ENCODE results near the gene ROPN1L.
"Not testable (repeated sequence)": the region's sequence is repeated elsewhere in the genome, so short reads cannot be mapped to it uniquely, and the experiment has no call there.

ROPN1L gene

DNA sequence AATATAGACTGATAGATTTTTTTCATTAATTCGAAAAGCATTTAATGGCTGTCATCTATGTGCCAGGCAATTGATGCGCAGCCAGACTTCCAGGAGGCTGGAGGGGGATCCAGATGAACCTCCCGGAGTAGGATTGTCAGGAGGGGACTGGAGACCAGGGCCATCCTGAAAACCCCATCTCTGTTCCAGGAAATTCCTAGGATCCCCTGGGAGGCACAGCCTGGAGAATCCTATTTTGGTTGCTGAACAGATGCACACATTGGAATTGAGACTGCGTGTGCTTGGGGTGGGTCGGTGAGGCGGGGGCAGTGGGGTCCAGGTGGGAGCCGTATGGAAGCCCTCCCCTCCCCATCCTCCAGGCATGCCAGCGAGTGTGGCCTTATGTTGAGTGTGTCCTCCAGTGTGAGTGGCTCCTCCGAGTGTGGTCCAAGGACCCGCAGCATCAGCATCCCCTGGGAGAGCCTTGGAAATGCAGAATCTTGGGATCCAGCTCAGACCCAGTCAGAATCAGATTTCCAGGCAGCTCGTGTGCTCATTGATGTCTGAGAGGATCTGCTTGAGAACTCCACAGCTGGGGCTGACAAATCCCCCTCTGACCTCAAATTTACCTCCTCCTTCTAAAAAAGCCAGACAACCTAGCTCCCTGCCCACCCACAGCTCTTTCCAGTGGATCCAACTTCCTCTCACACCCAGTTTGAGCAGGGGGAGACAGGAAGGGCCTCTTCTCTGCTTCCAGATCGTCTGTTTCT, 38.7 kb downstream of the ROPN1L start:
- DNase-seq: no peak

DNA sequence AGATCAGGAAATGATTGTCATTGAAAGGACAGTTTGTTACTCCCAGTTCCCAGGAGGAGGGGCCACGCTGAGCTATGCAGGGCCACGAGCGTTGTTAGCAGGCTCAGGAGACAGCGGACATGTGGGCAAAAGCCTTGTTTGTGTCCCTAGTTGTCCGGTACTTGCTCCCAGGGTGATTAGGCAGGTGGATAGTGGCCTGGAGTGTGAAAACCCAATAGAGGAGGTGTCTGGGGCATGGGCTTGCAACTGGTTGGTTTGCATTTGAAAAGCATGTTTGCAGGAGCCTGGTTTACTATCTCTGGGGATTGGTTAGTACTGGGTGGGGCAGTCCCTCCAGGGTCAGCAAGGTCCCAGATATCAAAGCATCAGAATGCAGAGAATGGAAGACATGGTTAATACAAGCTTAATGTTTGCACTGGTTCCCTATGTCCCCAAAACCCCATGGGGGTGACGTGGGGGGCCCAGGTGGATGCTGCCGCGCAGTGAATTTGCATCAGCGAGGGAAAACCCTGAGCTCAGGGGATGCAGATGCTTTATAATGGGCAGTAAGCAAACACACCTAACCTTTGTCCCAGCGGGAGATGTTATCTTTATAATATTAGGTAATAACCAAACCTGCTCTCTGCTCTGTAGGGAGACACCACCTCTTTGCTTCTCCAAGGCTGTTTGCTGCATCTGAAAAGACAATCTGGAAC, 39.7 kb downstream of the ROPN1L start:
- no peak for DNase-seq

DNA sequence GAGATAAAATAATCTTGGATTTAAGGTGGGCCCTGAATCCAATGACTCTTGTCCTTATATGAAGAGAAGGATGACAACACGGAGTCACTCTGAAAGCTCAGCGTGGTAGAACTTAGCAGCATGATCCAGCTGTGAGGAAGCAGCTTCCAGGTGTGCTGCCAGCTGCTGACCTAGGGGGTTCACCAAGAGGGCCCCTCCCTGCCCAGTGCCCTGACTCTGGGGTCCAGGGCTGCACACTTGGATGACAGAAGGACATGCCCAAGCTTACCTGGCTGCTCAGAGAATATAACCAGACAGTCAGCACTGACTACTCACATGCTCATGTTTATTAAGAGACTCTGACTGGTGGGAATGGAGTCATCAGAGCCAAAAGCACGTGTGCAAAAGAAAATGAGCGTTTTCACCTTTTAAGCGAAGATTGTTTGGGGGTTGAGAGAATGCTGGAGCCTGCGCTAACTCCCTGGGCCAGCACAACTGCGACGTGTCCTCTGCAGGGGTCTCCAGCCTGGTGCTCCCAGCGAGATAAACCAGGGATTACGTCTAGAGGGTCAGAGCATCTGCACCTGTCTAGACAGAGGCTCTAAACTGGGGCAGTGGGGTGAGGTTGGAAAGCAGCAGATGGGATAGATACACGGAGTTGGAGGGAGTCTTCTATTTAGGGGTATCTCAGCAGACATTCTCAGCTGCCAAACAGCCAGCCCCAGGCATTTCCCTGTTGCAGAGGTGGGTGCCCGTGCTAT, 41.3 kb downstream of the ROPN1L start:
- no peak for DNase-seq

DNA sequence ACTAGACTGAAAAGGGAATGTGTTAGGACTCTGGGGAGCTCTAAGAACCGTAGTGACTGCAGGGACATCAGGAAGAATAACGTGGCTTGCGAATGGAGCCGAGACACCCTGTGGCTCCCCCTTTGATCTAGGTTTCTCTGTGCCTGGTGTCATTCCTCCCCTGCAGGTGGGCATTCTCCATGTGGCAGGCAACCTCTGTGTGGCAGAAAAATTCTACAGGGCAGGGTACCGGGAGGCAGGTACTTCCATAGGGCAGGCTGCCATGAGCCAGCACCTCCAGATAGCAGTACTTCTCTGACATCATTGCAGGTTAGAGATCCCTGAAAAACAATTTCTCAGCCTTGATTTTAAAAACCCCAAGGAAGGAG, 43.1 kb downstream of the ROPN1L start:
- no peak for DNase-seq

DNA sequence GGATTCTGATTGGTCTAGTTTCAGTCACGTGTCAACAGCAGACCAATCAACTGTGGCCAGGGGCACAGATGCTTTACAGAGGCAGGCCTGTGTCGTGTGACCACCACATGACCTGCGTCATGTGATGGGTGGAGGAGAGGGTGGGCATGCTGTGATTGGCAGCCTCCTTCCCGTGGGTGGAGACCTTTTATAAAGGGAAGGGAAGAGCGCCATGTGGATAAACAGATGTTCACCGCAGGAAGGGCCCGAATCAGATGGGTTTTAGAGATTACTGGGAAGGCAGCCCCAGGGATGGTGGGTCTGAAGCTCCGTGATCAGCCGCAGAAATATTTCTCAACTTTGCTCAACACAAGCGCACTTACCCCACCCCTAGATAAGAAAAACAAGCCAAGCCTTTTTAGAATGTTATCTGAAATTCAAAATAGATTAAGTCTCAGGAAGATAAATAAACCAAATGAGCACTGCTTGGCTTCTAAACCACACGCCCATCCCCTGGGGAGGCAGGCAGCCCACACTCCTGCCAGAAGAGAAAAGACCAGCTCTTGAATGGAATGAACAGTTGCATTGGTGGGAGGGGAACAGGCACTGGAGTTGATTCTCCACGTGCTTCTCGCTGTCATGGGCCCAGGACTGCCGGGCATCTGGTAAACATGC, 43.6 kb downstream of the ROPN1L start:
- no peak for DNase-seq

DNA sequence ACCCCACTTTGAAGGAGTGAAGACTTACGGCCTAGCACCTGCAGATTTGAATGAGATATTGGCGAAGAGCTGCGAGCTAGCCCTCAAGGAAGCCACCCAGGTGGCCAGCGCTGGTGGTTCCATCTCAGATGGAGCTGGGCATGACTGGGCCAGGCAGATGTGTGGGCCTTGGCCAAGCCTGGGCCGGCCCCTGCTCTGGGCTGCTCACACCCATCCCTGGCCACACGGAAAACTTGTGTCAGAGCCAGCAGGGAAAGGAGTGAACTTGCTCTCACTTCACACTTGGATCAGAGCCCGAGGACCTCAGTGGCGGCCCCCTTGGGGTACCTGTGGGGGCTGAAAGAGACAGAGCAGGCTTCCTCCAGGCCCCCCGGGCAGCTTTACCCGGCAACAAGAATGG, 44.2 kb downstream of the ROPN1L start:
- no peak for DNase-seq

DNA sequence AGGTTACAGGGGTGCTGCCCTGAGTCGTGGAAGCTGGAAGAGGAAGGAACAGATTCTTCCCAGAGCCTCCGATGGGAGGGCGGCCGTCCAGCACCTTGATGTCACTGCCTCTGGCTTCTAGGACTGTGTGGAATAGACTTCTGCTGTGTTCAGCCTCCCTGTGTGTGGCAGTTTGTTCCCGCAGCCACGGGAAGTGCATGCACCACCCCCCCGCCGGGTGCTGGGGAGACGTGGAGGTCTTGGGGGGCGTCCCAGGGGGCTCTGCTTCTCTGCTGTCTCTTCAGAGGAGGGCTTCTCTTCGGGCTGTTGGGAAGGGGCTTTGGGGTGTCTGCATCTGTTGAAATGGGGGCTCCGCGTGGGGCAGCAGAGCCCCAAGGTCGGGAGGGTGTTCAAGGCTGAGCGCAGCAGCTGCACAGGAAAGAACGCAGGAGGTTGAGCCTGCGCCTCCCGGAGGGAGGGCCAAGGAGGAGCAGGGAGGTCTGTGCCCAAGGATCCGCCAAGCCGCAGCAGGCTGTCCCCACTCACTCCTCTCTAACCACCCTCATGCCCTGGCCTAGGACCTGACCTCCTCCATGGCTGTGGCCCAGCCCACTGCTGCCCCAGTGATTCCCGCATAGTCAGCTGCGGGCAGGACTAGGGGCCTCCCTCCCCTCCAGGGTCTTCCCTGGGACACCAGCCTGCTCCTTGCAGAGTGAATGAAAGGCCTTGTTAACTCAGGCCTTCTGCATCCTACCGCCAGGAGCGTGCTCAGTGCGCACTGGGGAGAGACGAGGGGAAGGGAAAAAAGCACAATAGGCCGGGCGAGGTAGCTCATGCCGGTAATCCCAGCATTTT, 45.0 kb downstream of the ROPN1L start:
- DNase-seq: no peak

DNA sequence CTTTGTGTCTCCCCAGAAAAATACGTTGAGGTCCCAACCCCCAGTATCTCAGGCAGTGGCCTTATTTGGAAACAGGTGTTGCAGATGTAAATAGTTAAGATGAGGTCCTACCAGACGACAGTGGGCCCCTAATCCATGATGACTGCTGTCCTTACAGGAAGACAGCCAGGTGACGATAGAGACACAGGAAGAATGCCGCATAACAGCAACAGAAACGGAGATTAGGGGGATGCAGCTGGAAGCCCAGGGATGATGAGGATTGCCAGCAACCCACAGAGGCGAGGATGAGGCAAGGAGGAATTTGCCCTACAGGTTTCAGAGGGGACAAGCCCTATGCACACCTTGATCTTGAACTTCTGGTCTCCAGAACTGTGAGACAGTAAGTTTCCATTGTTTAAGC, 46.5 kb downstream of the ROPN1L start:
- DNase-seq: no peak

DNA sequence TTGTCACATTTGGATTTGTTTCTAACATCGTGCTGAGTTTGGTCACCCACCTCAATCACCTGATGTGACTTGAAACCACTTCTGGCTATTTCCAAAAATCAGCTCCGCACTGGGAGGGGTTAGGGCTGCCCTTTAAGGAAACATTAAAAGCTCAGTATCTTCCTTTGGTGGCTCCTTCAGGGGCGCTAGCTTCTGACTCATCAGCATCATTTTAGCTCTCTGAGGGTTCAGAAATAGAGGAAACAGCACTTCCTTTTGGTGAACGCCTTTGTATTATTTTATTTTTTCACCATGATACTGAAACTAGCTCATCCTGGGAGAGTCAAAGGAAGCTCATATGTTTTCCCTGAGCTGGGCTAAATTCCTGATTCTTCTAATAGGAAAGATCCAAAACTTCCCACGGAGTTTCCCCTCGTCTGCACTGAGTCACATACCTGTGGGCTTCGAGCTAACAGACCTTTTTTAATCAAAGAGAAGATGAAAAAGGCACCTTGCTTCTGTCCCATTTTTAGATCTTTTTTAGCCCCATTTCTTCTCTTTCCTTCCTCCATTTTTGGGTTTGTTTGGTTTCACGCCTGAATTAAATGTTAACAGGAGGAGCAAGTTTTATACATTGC, 48.2 kb downstream of the ROPN1L start:
- DNase-seq: no peak

DNA sequence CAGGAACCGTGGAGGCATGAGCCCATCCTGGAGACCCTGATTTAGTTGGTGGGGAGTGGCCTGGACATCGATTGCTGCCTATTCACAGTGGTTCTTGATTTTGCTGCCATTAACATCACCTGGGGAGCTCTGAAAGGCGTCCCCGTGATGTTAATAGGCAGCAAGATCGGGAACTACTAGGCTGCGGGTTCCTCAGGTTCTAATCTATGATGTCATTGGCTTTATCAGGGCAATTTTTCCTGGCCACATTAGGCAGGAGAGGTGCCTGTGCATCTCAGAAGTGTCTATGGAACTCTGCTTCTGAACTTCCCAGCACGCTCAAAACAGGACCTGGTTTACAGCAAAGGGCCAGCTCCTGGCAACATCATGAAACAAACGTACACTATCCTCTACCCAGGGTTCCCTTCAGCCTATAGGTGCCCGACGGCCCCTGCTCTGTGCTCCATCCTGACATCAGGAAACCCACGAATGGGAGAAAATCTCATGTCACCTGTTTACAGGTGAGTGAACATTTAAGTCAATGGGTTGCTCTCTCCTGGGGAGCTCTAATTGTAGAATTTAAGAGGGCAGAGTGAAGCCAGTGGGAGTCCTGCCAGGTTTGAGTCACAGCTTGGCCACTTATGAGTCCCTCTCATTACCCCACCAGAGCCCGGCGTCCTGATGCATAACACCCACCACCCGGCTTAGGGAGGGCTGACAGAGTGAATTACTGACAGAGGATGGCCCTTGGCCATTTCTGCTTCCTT, 49.4 kb downstream of the ROPN1L start:
- no peak for DNase-seq

DNA sequence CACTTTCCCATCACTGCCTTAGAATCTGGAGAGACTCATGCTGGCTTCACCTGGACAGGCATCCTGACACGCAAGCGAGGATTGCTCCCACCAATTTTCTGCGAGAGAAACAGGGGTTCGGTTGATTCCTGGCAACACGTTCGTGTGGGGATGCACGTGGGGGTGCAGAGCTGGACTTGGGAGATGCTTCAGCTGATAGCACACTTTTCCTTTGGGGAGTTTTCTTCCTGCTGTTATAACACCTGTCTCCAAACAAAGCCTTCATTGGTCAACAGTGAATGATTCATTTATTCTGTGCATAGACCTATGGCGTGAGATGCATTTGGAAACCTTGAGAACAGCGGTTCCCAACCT, 50.0 kb downstream of the ROPN1L start:
- no peak for DNase-seq

DNA sequence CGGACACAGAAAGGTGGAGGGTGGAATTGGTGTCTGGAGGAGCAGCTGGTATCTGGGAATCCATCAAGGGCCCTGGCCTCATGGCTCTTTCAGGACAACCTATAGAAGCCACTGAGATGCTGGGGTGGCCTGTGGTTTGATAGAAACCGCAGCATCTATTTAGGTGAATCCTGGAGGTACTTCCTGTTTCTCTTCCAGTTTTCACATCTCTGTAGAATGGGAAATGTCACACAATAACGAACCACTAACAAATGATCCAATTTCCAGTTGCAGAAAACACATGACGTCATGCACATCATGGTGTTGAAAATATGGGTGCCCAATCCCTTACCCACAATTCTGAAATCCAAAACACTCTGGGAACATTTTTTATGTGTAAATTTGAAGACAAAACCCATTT, 52.2 kb downstream of the ROPN1L start:
- DNase-seq: no peak

DNA sequence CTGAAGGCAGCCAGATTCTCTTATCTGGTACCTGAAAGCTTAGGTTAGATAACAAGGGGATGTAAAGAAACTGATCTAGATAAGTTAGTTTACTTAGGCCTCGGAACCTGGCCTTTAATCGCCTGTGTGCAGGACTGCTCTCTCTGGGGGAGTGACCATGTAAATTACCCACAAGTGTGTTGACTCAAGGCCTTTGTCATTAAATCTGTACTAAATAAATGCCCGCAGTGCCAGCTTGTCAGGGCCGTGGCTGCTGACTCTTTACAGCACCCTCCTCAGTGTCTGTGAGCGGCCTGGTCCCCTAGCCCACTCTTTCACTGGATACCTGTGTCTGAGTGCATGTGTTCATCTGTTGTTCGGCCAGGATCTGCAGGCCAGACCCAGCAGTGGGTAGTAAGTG, 52.8 kb downstream of the ROPN1L start:
- DNase-seq: not testable (repeated sequence)

DNA sequence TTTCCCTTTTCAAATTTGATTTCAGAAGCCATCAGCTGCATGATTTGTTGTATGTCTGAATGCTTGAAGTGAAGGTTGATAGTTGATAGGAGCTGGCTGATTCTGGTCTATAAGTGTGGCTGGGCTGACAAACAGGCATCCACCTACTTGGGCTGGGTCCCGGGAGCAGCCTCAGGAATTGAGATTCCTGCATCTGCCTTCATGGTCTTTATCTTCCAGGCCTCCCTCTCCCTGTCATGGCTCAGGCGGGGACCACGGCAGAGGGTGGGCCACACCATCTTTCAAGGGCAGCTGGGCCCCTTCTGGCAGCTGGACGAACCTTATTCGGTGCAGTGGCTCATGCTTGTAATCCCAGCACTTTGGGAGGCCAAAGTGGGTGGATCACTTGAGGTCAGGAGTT, 55.9 kb downstream of the ROPN1L start:
- no peak for DNase-seq

DNA sequence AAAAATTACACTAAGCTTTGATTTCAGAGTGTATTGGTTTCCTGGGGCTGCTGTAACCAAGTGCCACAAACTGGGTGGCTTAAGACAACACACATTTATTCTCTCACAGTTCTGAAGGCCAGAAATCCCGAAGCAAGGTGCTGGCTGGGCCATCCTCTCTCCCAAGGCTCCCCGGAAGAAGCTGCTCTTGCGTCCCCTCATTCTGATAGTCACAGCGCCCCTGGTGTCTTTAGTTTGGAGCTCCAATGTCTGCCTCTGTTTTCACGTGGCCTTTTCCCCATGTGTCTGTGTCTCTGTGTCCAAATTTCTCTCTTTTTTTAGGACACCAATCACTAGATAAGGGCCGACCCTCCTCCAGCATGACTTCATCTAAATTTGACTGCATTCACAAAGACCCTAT, 56.7 kb downstream of the ROPN1L start:
- DNase-seq: no peak

DNA sequence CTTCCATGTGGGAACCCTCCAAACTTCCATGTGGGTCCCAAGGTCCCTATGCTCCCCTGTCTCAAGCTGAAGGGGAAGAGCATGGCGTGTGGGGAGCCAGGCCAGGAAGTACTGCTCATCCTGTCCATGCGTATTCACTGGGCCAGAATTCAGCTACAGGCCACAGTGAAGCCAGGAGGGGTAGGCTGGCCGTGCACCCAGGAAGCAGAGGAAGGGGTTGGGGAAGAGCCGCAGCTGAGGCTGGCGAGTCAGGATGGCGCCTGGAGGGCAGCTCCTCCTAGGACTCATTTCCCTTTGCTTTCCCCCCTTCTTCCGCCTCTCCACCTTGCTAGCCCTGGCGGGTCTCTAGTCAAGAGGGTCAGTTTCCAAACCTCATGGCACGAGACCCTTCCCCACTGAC, 57.4 kb downstream of the ROPN1L start:
- DNase-seq: no peak

DNA sequence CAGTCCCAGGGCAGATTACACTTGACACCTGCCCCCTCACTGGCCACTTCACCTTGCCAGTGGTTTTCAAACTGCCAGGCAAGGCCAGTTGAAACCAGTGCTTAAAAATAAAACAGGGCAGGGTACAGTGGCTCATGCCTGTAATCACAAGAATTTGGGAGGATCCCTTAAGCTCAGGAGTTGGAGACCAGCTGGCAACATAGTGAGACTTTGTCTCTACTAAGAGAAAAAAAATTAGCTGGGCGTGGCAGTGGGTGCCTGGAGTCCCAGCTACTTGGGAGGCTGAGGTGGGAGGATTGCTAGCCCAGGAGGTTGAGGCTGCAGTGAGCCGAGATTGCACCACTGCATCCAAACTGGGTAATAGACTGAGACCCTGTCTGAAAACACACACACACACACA, 58.1 kb downstream of the ROPN1L start:
- no peak for DNase-seq

DNA sequence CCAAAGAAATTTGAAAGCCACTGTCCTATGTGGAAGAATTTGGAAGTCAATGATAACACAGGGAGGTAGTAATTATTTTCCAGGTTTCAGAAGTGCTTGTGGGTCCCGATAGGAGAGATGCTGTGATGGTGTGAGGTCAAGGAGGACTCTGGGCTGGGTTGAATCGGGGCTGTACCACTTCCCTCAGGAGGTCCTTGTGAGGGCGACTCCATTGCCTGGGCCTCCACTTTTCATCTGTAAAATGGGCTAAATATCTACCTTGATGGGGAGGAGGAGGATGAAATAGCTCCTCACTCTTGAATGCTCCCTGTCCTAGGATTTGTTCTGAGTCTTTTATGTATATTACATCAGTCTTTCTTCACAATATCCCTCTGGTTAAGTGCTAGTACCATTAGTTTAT, 59.0 kb downstream of the ROPN1L start:
- no peak for DNase-seq

DNA sequence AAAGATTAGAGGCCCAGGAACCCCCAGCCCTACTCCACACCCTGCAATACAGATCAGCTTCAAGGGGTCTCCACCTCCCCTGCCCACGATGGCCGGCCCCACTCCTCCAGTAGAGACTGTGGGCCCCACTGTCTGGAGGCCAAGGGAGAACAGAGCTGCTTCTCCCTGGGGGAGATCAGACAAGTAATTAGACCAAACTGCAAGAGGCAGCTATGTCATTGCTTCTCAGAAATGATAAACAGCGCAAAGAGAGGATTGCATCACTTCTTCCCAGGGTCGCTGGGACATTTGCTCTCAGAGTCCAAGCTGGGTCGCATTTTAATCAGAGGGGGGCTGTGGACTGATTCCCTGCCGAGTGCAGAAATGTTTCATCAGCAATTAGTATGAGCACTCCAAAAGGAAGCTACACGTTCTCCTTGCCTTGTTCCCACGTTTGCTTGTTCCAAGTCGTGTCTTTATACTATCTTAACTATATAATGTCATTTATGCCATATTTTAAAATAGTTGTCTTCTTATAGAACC, 59.9 kb downstream of the ROPN1L start:
- no peak for DNase-seq

DNA sequence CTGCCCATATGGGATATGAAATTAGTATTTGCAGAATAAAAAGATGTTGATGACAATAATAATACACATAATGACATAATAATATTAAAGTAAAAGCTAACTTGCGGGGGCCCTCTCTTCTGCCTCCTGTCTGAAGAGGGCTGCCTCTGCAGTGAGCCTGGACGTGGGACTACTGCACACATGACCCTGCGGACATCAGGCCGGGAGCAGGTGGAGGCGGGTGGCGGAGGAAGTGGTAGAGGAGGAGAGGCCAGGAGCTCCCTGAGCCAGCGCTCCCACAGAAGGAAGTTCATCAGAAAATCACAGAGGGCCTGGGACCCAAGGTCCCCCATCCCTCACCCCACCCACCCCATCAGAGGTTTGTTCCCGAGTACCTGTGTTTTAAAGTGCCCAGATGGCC, 60.5 kb downstream of the ROPN1L start:
- DNase-seq: no peak

DNA sequence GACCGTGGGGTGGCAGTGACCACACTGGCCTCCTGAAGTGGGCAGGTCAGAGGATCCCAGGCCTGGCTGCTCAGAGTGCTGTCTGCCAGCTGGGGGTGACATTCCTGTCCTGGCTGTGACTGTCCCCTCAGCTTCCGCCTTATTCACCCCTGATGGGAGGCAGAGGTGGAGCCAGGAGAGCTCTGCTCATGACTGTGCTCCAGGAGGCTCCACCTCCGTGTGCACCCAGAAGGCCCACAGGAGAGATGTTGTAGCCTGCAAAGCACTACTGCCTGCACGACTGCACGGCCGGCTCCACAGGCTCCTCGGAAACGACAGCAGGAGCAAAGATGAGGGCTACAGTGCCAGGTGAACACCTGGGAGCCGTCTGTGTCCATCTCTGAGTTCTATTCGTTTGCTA, 60.9 kb downstream of the ROPN1L start:
- no peak for DNase-seq

Data from retina (tissue), 1 donor.